ENCODE measurements around the gene SELPLG.
A peak's percentile ranks its signal among the peaks of the same experiment; 100 is the strongest.

Gene SELPLG

GRCh38 chr12:108622421-108622820, 11.3 kb downstream of the SELPLG start:
- Histone ChIP-seq H3K4me2 (ENCODE audit: low read depth, low read length) (no peak overlapping the region), H3K4me3 (ENCODE audit: low read length) (no peak overlapping the region)

GRCh38 chr12:108621161-108621560, 12.5 kb downstream of the SELPLG start:
- Histone ChIP-seq H3K4me1 (ENCODE audit: low read length) (peaks cover 63% of the 10 kb centered on the region), H3F3A (ENCODE audit: insufficient read depth, low read length) (peaks cover 60% of the 10 kb centered on the region), H3K4me3 (ENCODE audit: low read length) (no peak overlapping the region), H3K4me2 (ENCODE audit: low read depth, low read length) (no peak overlapping the region), H3K36me3 (replicated peaks; ENCODE audit: insufficient read depth, low read length) (peaks cover 10% of the 10 kb centered on the region; the same call in 1 of the 2 replicates), H3K9ac (ENCODE audit: low read length) (no peak overlapping the region), H2AFZ (ENCODE audit: low read length) (no peak overlapping the region), H3K27me3 (replicated peaks; ENCODE audit: insufficient read depth, low read length) (no peaks in the 10 kb centered on the region), H3K9me3 (replicated peaks; ENCODE audit: insufficient read depth, low read length) (no peaks in the 10 kb centered on the region), H4K20me1 (ENCODE audit: insufficient read depth, low read length) (peaks cover 4% of the 10 kb centered on the region; the same call in 1 of the 2 replicates), H3K9me2 (replicated peaks; ENCODE audit: insufficient read depth, low read length) (no peaks in the 10 kb centered on the region), H3K79me2 (ENCODE audit: low read length) (peaks cover 70% of the 10 kb centered on the region), H3K27ac (ENCODE audit: low read length) (no peak overlapping the region; the same call in 1 of the 2 replicates)
- no peak for DNase-seq
- TF ChIP-seq EZH2phosphoT487 (IDR thresholded peaks at IDR 0.05; ENCODE audit: low read length) (no peak), CTCF (IDR thresholded peaks at IDR 0.05; ENCODE audit: low read length) (no peak), EZH2 (optimal IDR thresholded peaks at IDR 0.05; ENCODE audit: low read depth, low read length) (no peak)

More at GRCh38 chr12:108622421-108622820, 11.3 kb downstream of the SELPLG start:
- no peaks in the 10 kb centered on the region for H3K9me2 ChIP-seq (replicated peaks; ENCODE audit: insufficient read depth, low read length)
- no peaks in the 10 kb centered on the region for H3K27me3 ChIP-seq (replicated peaks; ENCODE audit: insufficient read depth, low read length)
- peaks cover 4% of the 10 kb centered on the region; the same call in 1 of the 2 replicates for H4K20me1 ChIP-seq (ENCODE audit: insufficient read depth, low read length)
- peaks cover 83% of the 10 kb centered on the region for H3K79me2 ChIP-seq (ENCODE audit: low read length)
- no peak overlapping the region for H3K9ac ChIP-seq (ENCODE audit: low read length)
- TF ChIP-seq CTCF (IDR thresholded peaks at IDR 0.05; ENCODE audit: low read length) (no peak), EZH2phosphoT487 (IDR thresholded peaks at IDR 0.05; ENCODE audit: low read length) (no peak), EZH2 (optimal IDR thresholded peaks at IDR 0.05; ENCODE audit: low read depth, low read length) (no peak)
- peaks cover 10% of the 10 kb centered on the region; the same call in 1 of the 2 replicates for H3K36me3 ChIP-seq (replicated peaks; ENCODE audit: insufficient read depth, low read length)
- H3K27ac ChIP-seq (ENCODE audit: low read length), result peak overlapping the region; percentile 29; the same call in 1 of the 2 replicates
- peaks cover 61% of the 10 kb centered on the region for H3K4me1 ChIP-seq (ENCODE audit: low read length)
- H3K9me3 ChIP-seq (replicated peaks; ENCODE audit: insufficient read depth, low read length), result no peaks in the 10 kb centered on the region
- no peak for DNase-seq
- peaks cover 49% of the 10 kb centered on the region for H3F3A ChIP-seq (ENCODE audit: insufficient read depth, low read length)
- H2AFZ ChIP-seq (ENCODE audit: low read length), result no peak overlapping the region

GRCh38 chr12:108620236-108620879, 13.3 kb downstream of the SELPLG start:
- H3K36me3 ChIP-seq (replicated peaks; ENCODE audit: insufficient read depth, low read length), result peaks cover 10% of the 10 kb centered on the region; the same call in 1 of the 2 replicates
- DNase-seq, result no peak
- TF ChIP-seq CTCF (IDR thresholded peaks at IDR 0.05; ENCODE audit: low read length) (no peak), EZH2phosphoT487 (IDR thresholded peaks at IDR 0.05; ENCODE audit: low read length) (no peak), EZH2 (optimal IDR thresholded peaks at IDR 0.05; ENCODE audit: low read depth, low read length) (no peak)
- H2AFZ ChIP-seq (ENCODE audit: low read length), result no peak overlapping the region
- no peaks in the 10 kb centered on the region for H3K27me3 ChIP-seq (replicated peaks; ENCODE audit: insufficient read depth, low read length)
- H3K79me2 ChIP-seq (ENCODE audit: low read length), result peaks cover 67% of the 10 kb centered on the region
- H3F3A ChIP-seq (ENCODE audit: insufficient read depth, low read length), result peaks cover 60% of the 10 kb centered on the region
- H4K20me1 ChIP-seq (ENCODE audit: insufficient read depth, low read length), result peaks cover 4% of the 10 kb centered on the region; the same call in 1 of the 2 replicates
- H3K4me2 ChIP-seq (ENCODE audit: low read depth, low read length), result no peak overlapping the region
- peak overlapping the region; percentile 89; the same call in 1 of the 2 replicates for H3K27ac ChIP-seq (ENCODE audit: low read length)
- H3K9ac ChIP-seq (ENCODE audit: low read length), result no peak overlapping the region
- no peaks in the 10 kb centered on the region for H3K9me2 ChIP-seq (replicated peaks; ENCODE audit: insufficient read depth, low read length)
- no peak overlapping the region for H3K4me3 ChIP-seq (ENCODE audit: low read length)
- no peaks in the 10 kb centered on the region for H3K9me3 ChIP-seq (replicated peaks; ENCODE audit: insufficient read depth, low read length)
- H3K4me1 ChIP-seq (ENCODE audit: low read length), result peaks cover 64% of the 10 kb centered on the region
